Sigmoid colon (tissue), 7 donors: ENCODE measurements around the gene FBH1. TPM values are rescaled to one million over a fixed set of nuclear protein-coding genes. Genes with fewer than 3 reads are reported as not detected.
A peak's percentile ranks its signal among the peaks of the same experiment; 100 is the strongest.

Source experiments
- DNase-seq: peaks from one replicate; pipeline ENCODE4 v3.0.0-alpha.2; 2019
- H3K27ac ChIP-seq, 4 donors: fragments of 200-600 bp; sonication (generic); one replicate each; pipeline ENCODE4 v1.5.1; 2016 to 2019; ENCODE audit warnings: mild to moderate bottlenecking in 1 of 4
- H3K27me3 ChIP-seq, 3 donors: fragments of 200-600 bp; sonication (generic); one replicate each; pipeline ENCODE4 v1.5.1; 2019; ENCODE audit warnings: mild to moderate bottlenecking in 1 of 3
- H3K36me3 ChIP-seq, 4 donors: fragments of 200-600 bp; sonication (generic); one replicate each; pipeline ENCODE4 v1.5.1; 2016 to 2019
- H3K4me1 ChIP-seq, 4 donors: fragments of 200-600 bp; sonication (generic); one replicate each; pipeline ENCODE4 v1.5.1; 2017 to 2019
- H3K4me3 ChIP-seq, 4 donors: fragments of 200-600 bp; sonication (generic); one replicate each; pipeline ENCODE4 v1.5.1; 2017 to 2019; ENCODE audit warnings: mild to moderate bottlenecking in 2 of 4, moderate library complexity in 1 of 4
- H3K9me3 ChIP-seq, 4 donors: fragments of 200-600 bp in 3 of 4; sonication (generic) in 3 of 4; one replicate each; pipeline versions ENCODE4 v1.5.1 to v1.6.1; 2013 to 2019
- EP300 ChIP-seq, 4 donors: sonication (generic); formaldehyde crosslinking; IDR thresholded peaks; one replicate each; pipeline ENCODE4 v1.6.1; 2017; ENCODE audit warnings: antibody characterized with exemption in 4 of 4
- POLR2A ChIP-seq, 2 donors: fragments of 450-650 bp; IDR thresholded peaks; one replicate each; pipeline ENCODE4 v1.6.1; 2016; ENCODE audit warnings: antibody characterized with exemption in 2 of 2, mild to moderate bottlenecking in 2 of 2, moderate library complexity in 2 of 2
- POLR2AphosphoS5 ChIP-seq, 4 donors: sonication (generic); formaldehyde crosslinking; IDR thresholded peaks; one replicate each; pipeline ENCODE4 v1.6.1; 2017; ENCODE audit warnings: antibody characterized with exemption in 4 of 4
- WGBS, 2 donors: extraction: QIAGEN DNeasy Blood & Tissue Kit; methylation state at CpG; one replicate each; pipeline ENCODE4 v1.1.7; 2013; 5-methylcytosine and 5-hydroxymethylcytosine counted together
- intact Hi-C: fragments of 100-400 bp; cut with DNase I; formaldehyde crosslinking; loops from one replicate; pipeline ENCODE4 v1.15.1; 2023
- polyA plus RNA-seq, 3 donors: library from polyadenylated mRNA; stranded (reverse); fragments of 200-250 nt; gene quantifications; one replicate each; pipeline ENCODE4 v1.2.3, GENCODE V29; 2013
- total RNA-seq, 4 donors: library from RNA; depleted of rRNA; stranded (reverse); fragments of >200 nt; gene quantifications; one replicate each; pipeline ENCODE4 v1.1.0, GENCODE V29; 2016
- TF ChIP-seq, protein P1 (sequence below), 4 experiments: fragments of 450-650 bp in 3 of 4; fragments of 200-600 bp in 1 of 4; IDR thresholded peaks; one replicate each; pipeline ENCODE4 v1.5.1; 2016 to 2019; ENCODE audit warnings: antibody characterized with exemption in 4 of 4, mild to moderate bottlenecking in 3 of 4, moderate library complexity in 2 of 4
- donor health status: healthy with polysubstance abuse.
- donor health status: Bipolar disorder and iron deficiency.
- donor health status: healthy.

The FBH1 gene
- total and polyA plus RNA-seq, 7 donors, result 31.2 to 85.9 (median 68.7) TPM

DNA sequence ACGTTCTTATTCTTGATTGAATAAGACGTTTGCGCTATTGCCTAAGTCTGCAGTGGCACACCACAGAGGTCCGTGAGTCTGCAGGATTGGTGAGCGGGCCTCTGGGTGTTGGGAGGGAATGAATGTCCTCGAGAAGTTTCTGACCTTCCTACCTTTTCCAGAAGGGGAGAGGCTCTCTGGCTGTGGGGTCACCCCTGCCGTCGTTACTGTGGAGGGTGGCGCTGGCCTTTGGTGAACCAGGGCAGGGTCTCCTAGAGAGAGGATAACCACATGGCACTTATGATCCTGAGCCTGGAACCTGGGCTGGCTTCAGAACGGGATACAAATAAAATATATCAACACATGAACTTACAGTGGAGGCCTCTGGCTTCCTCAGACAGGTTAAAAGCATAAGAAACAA, 73.5 kb downstream of the FBH1 start:
- Histone ChIP-seq H3K4me1 (no peaks in the 10 kb centered on the region), H3K4me3 (no peak overlapping the region), H3K36me3 (peaks cover 0 to 10% (median 0%) of the 10 kb centered on the region in 4 donors), H3K9me3 (no peaks in the 10 kb centered on the region), H3K27ac (no peak overlapping the region), H3K27me3 (no peaks in the 10 kb centered on the region)
- intact Hi-C loops, result no loop called here
- TF ChIP-seq EP300 (IDR thresholded peaks at IDR 0.05), result no peak
- TF ChIP-seq, protein P1, sequence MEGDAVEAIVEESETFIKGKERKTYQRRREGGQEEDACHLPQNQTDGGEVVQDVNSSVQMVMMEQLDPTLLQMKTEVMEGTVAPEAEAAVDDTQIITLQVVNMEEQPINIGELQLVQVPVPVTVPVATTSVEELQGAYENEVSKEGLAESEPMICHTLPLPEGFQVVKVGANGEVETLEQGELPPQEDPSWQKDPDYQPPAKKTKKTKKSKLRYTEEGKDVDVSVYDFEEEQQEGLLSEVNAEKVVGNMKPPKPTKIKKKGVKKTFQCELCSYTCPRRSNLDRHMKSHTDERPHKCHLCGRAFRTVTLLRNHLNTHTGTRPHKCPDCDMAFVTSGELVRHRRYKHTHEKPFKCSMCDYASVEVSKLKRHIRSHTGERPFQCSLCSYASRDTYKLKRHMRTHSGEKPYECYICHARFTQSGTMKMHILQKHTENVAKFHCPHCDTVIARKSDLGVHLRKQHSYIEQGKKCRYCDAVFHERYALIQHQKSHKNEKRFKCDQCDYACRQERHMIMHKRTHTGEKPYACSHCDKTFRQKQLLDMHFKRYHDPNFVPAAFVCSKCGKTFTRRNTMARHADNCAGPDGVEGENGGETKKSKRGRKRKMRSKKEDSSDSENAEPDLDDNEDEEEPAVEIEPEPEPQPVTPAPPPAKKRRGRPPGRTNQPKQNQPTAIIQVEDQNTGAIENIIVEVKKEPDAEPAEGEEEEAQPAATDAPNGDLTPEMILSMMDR (IDR thresholded peaks at IDR 0.05), result no peak
- TF ChIP-seq POLR2AphosphoS5 (IDR thresholded peaks at IDR 0.05), result no peak
- no peak for TF ChIP-seq POLR2A (IDR thresholded peaks at IDR 0.05)
- WGBS, 2 donors, result 90 to 92% methylated on average over 10 of the region's 10 CpGs
- DNase-seq, result peak; percentile 29

DNA sequence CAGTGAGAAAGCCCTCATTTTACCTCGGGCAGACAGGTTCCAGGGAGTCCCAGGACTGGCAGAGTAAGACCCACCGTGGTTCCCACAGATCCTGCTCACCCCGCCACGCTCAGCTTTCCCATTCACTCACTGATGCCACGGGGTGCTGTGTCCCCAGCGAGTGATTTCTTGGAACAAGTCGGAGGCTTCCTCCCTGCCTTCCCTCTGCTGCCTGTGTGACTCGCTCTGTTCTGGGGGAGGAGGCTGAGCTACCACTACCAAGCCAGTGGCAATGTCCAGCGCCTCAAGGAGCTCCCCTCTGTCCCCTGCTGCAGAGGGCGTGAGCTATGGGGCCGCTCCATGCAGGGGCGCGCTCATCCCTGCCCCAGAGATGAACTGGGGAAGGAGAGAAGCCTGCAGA, 74.7 kb downstream of the FBH1 start:
- Histone ChIP-seq H3K27ac (no peak overlapping the region), H3K27me3 (no peaks in the 10 kb centered on the region), H3K4me1 (no peaks in the 10 kb centered on the region), H3K4me3 (no peak overlapping the region), H3K36me3 (peaks cover 0 to 10% (median 0%) of the 10 kb centered on the region in 4 donors), H3K9me3 (no peaks in the 10 kb centered on the region)
- intact Hi-C loops, result no loop called here
- DNase-seq, result peak; percentile 37
- TF ChIP-seq POLR2AphosphoS5 (IDR thresholded peaks at IDR 0.05), result no peak
- TF ChIP-seq, protein P1 (IDR thresholded peaks at IDR 0.05), result no peak
- TF ChIP-seq POLR2A (IDR thresholded peaks at IDR 0.05), result no peak
- no peak for TF ChIP-seq EP300 (IDR thresholded peaks at IDR 0.05)
- WGBS, 2 donors, result 84 to 94% methylated on average over 13 of the region's 13 CpGs

DNA sequence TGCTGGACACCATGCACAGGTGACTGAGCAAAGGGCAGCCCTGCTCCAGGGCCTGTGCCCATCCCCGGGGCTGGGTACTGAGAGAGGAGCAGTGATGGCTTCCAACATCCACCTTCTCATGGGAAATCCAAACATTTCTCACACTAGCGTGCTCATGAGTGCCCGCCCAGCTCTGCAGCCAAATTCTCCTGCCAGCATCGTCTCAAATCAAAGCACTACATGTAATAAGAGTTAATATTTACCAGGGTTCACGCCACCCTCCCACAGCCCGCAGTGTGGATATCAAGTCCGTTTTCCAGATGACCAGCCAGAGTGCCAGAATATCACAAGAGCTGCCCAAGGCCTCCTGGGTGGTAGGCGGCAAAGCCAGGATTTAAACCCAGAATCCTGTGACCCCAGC, 75.2 kb downstream of the FBH1 start:
- Histone ChIP-seq H3K36me3 (peaks cover 0 to 4% (median 0%) of the 10 kb centered on the region in 4 donors), H3K27ac (no peak overlapping the region), H3K4me1 (no peaks in the 10 kb centered on the region), H3K27me3 (no peaks in the 10 kb centered on the region), H3K4me3 (no peak overlapping the region), H3K9me3 (no peaks in the 10 kb centered on the region)
- peak; percentile 33 for DNase-seq
- intact Hi-C loops, result no loop called here
- TF ChIP-seq POLR2A (IDR thresholded peaks at IDR 0.05), result no peak
- no peak for TF ChIP-seq EP300 (IDR thresholded peaks at IDR 0.05)
- TF ChIP-seq, protein P1 (IDR thresholded peaks at IDR 0.05), result no peak
- no peak for TF ChIP-seq POLR2AphosphoS5 (IDR thresholded peaks at IDR 0.05)
- 20 to 77% methylated on average over 8 of the region's 8 CpGs for whole genome bisulfite sequencing, 2 donors

DNA sequence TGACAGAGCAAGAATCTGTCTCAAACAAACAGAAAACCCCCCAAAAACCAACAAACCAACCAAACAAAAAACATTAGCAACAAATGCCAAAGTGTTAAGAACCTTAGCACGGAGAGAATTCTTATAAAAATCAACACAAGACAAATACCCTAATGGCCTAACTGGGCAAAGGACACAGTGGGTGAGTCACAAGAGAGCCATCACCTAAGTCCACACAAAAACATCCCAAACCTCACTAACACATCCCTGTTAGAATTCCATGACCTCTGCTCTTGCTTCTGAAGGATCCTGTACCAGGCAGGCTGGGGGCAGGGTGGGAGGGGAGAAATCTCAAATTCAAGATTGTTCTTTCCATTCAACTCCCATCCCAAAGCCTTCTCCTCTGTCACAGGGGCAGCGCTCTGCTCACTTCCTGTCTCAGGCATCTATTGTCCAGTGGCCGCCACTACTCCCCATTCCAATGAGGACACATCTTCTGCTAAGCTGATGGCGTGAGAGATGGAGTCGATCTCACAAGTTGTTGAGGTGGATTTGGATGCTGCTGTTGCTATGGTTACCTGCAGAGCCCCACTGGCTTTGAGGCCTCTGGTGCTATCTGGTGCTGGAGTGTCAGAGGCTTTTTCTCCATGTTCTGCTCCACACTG, 78.1 kb downstream of the FBH1 start:
- TF ChIP-seq POLR2AphosphoS5 (IDR thresholded peaks at IDR 0.05), result no peak
- TF ChIP-seq EP300 (IDR thresholded peaks at IDR 0.05), result no peak
- TF ChIP-seq, protein P1 (IDR thresholded peaks at IDR 0.05), result no peak
- TF ChIP-seq POLR2A (IDR thresholded peaks at IDR 0.05), result no peak
- WGBS, 2 donors, result 87 to 88% methylated on average over 5 of the region's 5 CpGs
- Histone ChIP-seq H3K27me3 (no peaks in the 10 kb centered on the region), H3K4me1 (peaks cover 0 to 3% (median 0%) of the 10 kb centered on the region in 4 donors), H3K27ac (no peak overlapping the region), H3K36me3 (no peaks in the 10 kb centered on the region), H3K9me3 (no peaks in the 10 kb centered on the region), H3K4me3 (no peak overlapping the region)
- intact Hi-C loops, result no loop called here
- peak; percentile 58 for DNase-seq
